ENCODE data around the gene PACS2. TPM values are rescaled to one million over a fixed set of nuclear protein-coding genes. Genes with fewer than 3 reads are reported as not detected.

The PACS2 gene
- total RNA-seq, 2 donors from 2014 or later = 55.0 to 59.7 TPM

DNA sequence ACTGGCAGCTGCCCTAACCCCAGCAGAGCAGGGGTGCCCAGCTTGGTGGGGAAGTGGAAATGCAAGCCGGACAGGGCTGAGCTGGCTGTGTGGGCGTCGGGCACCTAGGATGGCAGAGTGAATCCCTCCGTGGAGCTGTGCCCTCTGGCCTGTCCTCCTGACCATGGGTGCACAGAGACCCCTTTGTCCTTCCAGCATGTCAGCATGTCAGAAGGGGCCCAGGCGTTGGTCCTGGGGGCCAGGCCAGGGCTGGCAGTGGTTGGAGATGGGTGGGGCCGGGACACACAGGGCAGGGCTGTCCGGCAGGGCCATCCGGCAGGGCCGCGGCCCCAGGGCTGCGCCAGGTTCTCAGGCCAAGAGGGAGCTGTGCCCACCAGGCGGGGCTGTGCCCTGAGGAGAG, 75.0 kb downstream of the PACS2 start:
- Histone ChIP-seq H3K36me3 (peaks cover 8% of the 10 kb centered on the region), H3K27me3 (no peaks in the 10 kb centered on the region), H3K9me3 (no peaks in the 10 kb centered on the region), H3K4me3 (no peak overlapping the region), H3K4me1 (peaks cover 0 to 9% of the 10 kb centered on the region in 2 donors), H3K27ac (peak overlapping the region; percentile 25 to 31)
- no peak for TF ChIP-seq CTCF (IDR thresholded peaks at IDR 0.05)
- DNase-seq (ENCODE audit: low spot score) = no peak

DNA sequence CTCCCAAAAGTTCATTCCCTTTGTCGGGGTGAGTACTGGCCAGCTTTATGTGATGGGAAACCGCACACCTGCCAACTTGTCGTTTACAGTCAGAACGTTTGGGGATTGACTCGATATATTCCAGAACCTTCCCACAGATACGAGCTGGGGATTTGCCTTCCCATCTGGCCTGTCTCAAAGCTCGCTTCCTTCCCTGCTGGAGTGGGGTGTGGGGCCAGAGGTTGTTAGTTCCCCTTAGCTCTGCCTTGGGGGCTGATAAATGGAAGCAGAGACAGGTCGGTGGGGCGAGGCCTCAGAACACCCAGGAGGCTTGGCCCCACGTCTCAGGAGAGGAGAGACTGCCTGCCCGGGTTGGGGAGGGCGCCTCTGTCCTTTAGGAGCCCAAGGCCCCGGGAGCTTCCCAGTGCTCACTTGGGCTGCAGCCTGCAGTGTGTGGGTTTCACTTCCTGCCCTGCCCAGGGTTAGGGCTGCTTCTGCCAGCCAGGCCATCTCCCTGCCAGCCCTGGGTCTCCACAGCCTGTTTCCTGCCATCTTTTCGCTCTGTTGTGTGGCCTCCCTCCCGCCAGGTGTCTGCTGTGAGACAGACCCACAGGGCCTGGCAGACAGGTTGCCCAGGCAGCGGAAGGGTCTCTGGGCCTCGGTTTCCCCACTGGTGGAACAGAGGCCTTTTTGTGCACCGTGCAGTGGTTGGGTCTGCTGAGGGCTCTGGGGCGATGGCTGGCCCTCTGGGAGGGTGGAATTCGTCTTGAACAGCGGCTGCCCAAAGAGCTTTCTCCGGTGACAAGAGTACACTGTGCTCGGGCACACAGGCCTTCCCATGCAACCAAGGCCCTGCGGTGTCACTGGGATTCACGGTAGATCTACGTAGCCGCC, 75.7 kb downstream of the PACS2 start:
- Histone ChIP-seq H3K27me3 (no peaks in the 10 kb centered on the region), H3K36me3 (peaks cover 2% of the 10 kb centered on the region), H3K4me3 (no peak overlapping the region), H3K27ac (peak overlapping the region; percentile 25 to 31), H3K4me1 (peaks cover 0 to 9% of the 10 kb centered on the region in 2 donors), H3K9me3 (no peaks in the 10 kb centered on the region)
- TF ChIP-seq CTCF (IDR thresholded peaks at IDR 0.05) = no peak
- no peak for DNase-seq (ENCODE audit: low spot score)

DNA sequence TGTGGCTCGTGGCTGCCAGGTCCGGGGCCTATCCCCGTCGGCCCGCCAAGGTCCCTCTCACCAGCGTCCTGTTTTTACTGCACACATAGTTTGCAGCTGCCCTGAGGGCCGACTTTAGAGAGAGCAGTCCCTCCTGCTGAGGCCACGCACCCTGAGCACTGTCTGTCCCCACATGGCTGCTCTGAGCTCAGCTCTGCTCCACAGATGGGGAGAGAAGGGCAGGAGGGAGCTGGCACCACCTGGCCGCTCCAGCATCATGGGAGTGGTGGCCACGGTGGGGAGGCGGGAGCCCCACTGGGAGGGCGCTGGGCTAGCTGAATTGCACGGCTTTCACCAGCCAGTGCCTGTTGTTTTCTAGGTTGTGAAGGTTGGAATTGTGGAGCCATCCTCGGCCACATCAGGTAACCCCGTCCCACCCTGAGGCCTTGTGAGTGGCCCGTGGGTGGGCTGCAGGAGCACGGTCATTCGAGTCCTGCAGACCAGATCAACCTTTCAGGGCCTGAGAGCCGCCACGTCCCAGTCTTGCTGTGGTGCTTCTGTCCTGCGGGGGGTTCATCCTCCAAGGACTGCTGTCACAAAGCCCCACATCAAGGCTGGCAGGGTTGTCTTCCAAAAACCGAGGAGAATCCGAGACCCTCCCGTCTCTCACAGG, 76.4 kb downstream of the PACS2 start:
- Histone ChIP-seq H3K4me3 (no peak overlapping the region), H3K36me3 (no peaks in the 10 kb centered on the region), H3K27ac (no peak overlapping the region), H3K4me1 (peaks cover 0 to 9% of the 10 kb centered on the region in 2 donors), H3K9me3 (no peaks in the 10 kb centered on the region), H3K27me3 (no peaks in the 10 kb centered on the region)
- no peak for TF ChIP-seq CTCF (IDR thresholded peaks at IDR 0.05)
- DNase-seq (ENCODE audit: low spot score) = no peak

DNA sequence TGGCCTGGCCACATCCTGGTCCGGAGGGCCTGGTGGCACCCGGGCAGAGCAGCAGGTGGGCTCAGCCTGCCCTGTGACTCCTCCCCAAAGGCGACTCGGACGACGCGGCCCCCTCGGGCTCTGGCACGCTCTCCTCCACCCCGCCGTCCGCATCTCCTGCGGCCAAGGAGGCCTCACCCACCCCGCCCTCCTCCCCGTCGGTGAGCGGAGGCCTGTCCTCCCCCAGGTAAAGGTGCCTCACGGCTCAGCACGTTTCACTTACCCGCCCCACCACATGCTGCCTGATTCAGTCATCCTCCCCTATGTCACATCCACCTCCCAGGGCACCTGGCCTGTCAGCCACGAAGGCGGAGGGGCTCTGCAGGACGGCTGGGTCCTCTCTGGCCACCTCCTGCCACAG, 77.0 kb downstream of the PACS2 start:
- DNase-seq (ENCODE audit: low spot score) = no peak
- peaks cover 0 to 9% of the 10 kb centered on the region in 2 donors for H3K4me1 ChIP-seq
- no peak for TF ChIP-seq CTCF (IDR thresholded peaks at IDR 0.05)

GRCh38 chr14:105392131-105393090, 77.9 kb downstream of the PACS2 start:
- no peaks in the 10 kb centered on the region for H3K27me3 ChIP-seq
- no peak overlapping the region for H3K27ac ChIP-seq
- no peaks in the 10 kb centered on the region for H3K9me3 ChIP-seq
- H3K4me3 ChIP-seq = no peak overlapping the region
- TF ChIP-seq CTCF (IDR thresholded peaks at IDR 0.05) = no peak
- DNase-seq (ENCODE audit: low spot score) = no peak
- H3K4me1 ChIP-seq = peaks cover 0 to 9% of the 10 kb centered on the region in 2 donors
- H3K36me3 ChIP-seq = no peaks in the 10 kb centered on the region

More for the DNA sequence above, 77.0 kb downstream of the PACS2 start:
- Histone ChIP-seq H3K36me3 (no peaks in the 10 kb centered on the region), H3K27me3 (no peaks in the 10 kb centered on the region), H3K27ac (no peak overlapping the region), H3K4me3 (no peak overlapping the region), H3K9me3 (no peaks in the 10 kb centered on the region)
